Glomerular endothelial cell (primary cell): ENCODE measurements around the gene MEI4. TPM values are rescaled to one million over a fixed set of nuclear protein-coding genes. Genes with fewer than 3 reads are reported as not detected.
"Not testable (repeated sequence)": the region's sequence is repeated elsewhere in the genome, so short reads cannot be mapped to it uniquely, and the experiment has no call there.

Source experiments
- DNase-seq: peaks from one replicate; pipeline ENCODE4 v3.0.0-alpha.2; 2011; ENCODE audit warnings: low read depth, low spot score; ENCODE audit errors: extremely low read depth
- total RNA-seq: library from RNA; depleted of rRNA; stranded (reverse); fragments of >200 nt; gene quantifications from 2 replicates; pipeline ENCODE4 v1.2.3, GENCODE V29; 2015

MEI4 gene
- total RNA-seq, 1 donor from 2014 or later, result not detected

GRCh38 chr6:77674211-77674610, 21.4 kb downstream of the MEI4 start:
- no peak for DNase-seq

DNA sequence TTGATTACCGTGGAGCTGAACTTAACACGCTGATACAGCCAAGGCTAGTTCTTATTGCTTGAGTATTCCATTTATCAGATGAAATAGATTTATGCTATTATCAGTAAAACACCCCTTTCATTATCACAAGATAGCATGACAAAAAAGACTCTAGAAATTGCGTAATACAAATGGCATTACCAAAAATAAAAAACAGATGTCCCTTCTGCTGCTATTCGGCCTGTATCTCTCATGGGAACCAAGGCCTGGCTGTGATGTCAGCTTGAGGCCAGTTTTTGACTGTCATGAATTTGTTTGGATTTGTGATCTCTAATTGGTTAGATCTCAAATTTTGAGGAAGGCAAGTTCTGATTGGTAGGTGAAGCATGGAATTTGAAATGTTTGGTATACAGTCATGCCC, 25.2 kb downstream of the MEI4 start:
- DNase-seq, result no peak

DNA sequence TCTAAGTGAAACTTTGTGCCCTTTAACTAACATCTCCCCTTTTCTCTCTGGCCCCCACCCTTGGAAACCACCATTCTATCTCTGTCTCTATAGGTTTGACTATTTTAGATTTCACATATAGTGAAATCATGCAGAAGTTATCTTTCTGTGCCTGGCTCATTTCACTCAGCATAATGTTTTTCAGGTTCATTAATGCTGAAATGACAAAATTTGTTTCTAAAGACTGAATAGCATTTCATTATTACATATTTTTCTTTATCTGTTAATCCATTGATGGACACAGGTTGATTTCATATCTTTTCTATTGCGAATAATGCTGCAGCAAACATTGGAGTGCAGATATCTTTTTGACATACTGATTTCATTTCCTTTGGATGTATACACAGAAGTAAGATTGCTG, 30.7 kb downstream of the MEI4 start:
- no peak for DNase-seq

DNA sequence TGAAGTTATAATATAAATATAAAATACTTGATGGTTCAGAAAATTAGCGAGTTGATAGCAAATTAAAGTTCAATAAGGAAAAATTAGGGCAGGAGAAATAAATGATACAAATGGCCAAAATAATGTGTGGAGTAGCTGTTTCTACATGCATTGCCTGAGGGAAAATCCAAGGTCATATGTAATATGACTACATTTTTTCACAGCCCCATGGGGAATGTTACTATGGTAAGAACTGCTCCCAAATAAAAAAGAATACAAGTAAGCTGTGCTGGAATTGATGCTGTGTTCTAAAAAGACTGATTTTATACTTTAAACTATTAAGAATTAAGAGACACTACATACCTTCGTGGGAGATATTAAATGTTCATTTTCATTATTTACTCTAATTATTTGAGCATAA, 34.1 kb downstream of the MEI4 start:
- DNase-seq, result no peak

DNA sequence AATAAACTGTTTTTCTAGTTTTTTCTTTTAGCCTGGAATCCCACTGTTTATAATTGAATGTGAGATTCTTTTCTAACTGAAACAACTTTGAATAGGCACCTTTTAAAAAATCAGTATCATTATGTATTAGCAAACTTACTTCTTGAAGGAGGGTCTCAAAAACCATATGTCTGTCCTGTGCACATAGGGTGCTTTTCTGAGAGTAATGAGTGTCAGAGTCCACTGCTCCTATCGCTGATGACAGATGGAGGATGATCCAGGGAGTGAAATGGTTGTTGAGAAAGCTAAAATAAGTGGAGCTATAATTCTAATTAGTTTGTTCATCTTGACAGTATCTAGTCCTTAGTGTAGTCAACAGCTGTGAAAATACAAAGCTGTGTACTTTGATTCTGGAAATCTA, 35.8 kb downstream of the MEI4 start:
- no peak for DNase-seq

- not testable (repeated sequence) for DNase-seq
Measured at GRCh38 chr6:77700095-77700494, 47.3 kb downstream of the MEI4 start.

DNA sequence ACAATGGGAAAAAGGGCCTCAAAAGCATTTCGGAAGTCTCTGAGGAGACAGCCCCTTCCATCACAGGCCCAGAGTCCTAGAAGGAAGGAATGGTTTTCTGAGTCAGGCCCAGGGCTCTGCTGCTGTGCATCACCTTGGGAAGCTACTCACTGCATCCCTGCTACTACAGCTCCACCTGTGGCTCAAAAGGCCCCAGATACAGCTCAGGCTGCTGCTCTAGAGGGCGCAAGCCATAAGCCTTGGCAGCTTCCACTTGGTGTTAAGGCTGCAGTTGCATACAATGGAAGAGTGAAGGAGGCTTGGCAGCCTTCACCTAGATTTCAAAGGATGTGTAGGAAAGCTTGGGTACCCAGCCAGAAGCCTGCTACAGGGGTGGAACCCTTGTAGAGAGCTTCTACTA, 54.8 kb downstream of the MEI4 start:
- DNase-seq, result no peak

- DNase-seq, result no peak
Measured at GRCh38 chr6:77715588-77715987, 62.7 kb downstream of the MEI4 start.

- no peak for DNase-seq
Measured at GRCh38 chr6:77716311-77716710, 63.5 kb downstream of the MEI4 start.

- DNase-seq, result not testable (repeated sequence)
Measured at GRCh38 chr6:77736010-77736409, 83.2 kb downstream of the MEI4 start.

DNA sequence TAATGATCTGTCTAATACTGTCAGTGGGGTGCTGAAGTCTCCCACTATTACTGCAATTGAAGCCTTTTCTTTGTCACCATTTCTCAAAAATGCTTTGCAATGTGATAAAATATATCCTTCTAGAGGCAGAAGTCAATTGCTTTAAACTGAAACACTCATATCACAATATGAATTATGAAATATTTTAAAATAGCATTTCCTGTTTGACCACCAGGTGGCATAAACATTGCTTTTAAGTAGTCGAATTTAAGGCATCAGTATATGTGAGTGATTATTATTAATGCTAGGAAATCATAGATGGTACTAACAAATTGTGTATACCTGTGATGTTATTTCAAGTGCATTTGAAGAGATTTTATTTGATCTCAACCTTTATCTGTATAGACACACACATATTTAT, 87.5 kb downstream of the MEI4 start:
- DNase-seq, result peak; percentile 10

- DNase-seq, result not testable (repeated sequence)
Measured at GRCh38 chr6:77752156-77752555, 99.3 kb downstream of the MEI4 start.

GRCh38 chr6:77762386-77762785, 109.5 kb downstream of the MEI4 start:
- DNase-seq, result no peak

DNA sequence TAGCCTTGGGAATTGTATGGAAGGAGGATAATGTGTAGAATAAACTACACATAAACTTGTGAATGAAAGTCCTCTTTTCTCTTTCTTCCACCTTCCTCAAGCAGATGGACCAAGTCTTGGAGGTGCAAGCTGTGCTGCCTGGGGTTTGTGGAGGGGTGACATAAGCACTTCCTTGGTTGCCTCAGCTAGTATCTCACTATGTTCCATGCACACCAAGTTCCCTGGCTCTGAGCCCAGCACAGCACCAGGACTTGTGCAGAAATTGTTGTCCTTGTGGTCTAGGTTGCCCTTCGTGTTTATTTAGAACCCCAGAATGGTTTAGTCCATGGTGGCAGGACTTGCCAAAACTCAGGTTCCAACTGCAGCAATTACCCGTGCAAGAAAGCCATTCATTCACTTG, 110.3 kb downstream of the MEI4 start:
- DNase-seq, result no peak

- no peak for DNase-seq
Measured at GRCh38 chr6:77764364-77764763, 111.5 kb downstream of the MEI4 start.

DNA sequence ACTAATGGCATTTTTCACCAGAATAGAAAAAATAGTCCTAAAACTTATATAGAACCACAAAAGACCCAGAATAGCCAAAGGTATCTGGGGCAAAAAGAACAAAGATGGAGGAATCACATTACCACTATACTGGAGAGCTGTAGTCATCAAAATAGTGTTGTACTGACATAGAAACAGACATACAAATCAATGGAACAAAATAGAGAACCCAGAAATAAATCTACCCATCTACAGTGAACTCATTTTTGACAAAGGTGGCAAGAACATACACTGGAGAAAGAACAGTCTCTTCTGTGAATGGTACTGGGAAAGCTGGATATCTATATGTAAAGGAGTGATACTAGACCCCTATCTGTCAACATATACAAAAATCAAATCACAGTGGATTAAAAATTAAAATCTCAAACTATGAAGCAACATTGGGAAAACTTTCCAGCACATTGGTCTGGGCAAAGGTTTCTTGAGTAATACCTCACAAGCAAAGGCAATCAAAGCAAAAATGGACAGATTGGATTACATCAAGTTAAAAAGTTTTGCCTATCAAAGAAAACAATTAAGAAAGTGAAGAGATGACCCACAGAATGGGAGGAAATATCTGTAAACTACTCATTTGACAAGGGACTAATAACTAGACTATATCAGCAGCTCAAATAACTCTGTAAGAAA, 120.5 kb downstream of the MEI4 start:
- no peak for DNase-seq

DNA sequence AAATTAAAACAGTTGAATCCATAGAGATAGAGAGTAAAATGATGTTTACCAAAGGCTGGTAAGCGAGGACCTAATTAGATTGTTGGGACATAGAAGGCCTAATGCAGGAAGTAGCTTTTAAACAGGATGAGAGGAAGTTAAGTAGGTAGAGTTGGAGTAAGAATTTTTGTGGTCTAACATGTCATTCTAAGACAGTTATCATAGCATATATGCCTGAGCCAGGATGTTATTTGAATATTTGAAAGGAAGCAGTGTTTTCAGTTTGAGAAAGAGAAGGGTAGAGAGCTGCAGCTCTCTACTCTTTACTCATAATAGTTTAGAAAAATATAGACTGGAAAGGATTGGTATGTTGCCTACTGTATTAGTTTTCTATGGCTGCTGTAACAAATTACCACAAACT, 121.6 kb downstream of the MEI4 start:
- no peak for DNase-seq

GRCh38 chr6:77776441-77776840, 123.6 kb downstream of the MEI4 start:
- DNase-seq, result no peak

DNA sequence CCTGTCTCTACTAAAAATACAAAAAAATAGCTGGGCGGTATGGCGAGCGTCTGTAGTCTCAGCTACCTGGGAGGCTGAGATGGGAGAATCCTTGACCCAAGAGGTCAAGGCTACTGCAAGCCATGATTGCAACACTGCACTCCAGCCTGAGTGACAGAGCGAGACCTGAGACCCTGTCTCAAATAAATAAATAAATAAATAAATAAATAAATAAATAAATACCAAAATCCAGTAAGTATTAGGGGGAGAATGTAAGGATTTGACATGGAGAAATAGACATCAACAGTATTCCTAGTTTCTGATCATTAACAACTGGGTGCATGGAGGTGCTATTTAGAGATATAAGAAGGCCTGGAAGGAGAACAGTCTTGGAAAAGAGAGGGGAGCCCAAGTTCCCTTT, 125.7 kb downstream of the MEI4 start:
- no peak for DNase-seq

DNA sequence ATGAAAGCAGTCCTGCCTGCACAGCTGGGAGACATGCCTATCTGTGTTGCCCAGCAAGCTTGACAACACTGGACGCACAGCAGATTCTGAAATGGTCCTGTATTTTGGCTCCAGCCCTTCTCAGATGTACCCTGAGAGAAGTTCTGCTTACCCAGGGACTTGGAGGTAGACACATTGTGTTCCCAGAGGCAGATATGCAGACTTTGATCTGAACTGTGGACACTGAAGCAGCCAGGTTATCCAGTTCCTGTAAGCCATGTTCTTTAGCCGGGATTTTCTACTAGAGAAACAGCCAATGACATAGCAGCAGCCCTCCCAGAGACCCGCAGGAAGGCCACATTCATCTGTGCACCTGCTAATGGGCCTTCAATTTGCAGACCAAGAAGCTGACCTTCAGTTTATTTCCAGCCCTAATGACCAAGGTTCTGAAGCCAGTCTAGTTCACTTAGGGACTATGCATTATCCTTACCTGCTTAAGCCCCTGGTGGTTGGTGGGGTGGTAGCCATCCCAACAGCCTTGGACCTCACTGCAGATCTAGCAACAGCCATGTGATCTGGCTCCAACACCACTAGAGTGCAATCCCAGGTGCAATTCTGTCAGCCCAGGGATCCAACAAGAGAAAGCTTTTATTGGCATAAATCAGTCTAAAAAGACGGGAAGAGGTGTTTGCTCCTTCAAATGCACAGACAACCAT, 134.2 kb downstream of the MEI4 start:
- DNase-seq, result no peak

DNA sequence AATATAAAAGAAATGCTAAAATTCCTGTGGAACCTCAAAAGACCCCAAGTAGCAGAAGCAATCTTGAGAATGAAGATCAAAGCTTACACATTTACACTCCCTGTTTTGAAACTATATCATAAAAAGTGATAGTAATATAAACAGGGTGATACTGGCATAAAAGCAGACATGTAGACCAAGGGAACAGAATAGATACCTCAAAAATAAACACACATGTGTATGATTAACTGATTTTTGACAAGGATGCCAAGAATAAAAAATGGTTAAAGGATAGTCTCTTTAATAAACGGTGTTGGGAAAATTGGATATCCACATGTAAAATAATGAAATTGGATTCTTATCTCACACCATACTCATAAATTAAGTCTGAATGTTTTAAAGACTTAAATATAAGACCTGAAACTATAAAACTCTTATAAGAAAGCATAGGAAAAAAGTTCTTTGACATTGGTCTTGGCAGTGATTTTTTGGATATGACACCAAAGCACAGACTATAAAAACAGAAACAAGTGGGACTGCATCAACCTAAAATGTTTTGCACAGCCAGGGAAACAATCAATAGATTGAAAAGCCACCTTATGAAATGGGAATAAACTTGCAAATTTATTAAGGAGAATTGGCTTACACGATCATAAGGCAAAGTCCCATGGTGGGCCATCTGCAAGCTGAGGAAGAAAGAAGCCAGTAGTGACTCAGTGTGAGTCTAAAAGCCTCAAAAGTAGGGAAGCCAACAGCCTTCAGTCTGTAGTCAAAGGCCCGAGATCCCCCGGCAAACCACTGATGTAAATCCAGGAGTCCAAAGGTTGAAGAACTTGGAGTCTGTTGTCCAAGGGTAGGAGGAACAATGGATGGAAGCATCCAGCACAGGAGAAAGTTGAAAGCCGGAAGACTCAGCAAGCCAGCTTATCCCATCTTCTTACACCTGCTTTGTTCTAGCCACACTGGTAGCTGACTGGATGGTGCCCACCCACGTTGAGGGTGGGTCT, 144.3 kb downstream of the MEI4 start:
- DNase-seq, result no peak
